GM19468 (cell line): ENCODE results near the gene RPL10.

ENCODE experiments used
- ATAC-seq: cut with Tn5 transposase; IDR thresholded peaks from one replicate; pipeline ENCODE4 v1.9.1; 2021; ENCODE audit warnings: mild to moderate bottlenecking, moderate library complexity, moderate number of reproducible peaks; ENCODE audit not compliant: unreplicated experiment; ENCODE audit errors: extremely low read depth

RPL10 gene

GRCh38 chrX:154443992-154444754 lies 46.0 kb downstream of the RPL10 start, which contains the start of gene FAM50A:
TSS of gene FAM50A (plus strand) at chrX:154444141. CDS start at chrX:154444236, 95 bp downstream.
- peak; percentile 13 for ATAC-seq

GRCh38 chrX:154444755-154445246 lies 46.6 kb downstream of the RPL10 start:
- ATAC-seq: no peak

- ATAC-seq: no peak
Observed at GRCh38 chrX:154445776-154446175, 47.6 kb downstream of the RPL10 start.

GRCh38 chrX:154446430-154446829 lies 48.3 kb downstream of the RPL10 start:
- no peak for ATAC-seq

- no peak for ATAC-seq
Observed at GRCh38 chrX:154448484-154448883, 50.3 kb downstream of the RPL10 start.

- no peak for ATAC-seq
Observed at GRCh38 chrX:154449618-154450017, 51.4 kb downstream of the RPL10 start.

- ATAC-seq: no peak
Observed at GRCh38 chrX:154450312-154450711, 52.1 kb downstream of the RPL10 start.
